ENCODE results near the gene PPP2R5C.
"Not testable (repeated sequence)": the region's sequence is repeated elsewhere in the genome, so short reads cannot be mapped to it uniquely, and the experiment has no call there.

PPP2R5C gene

GRCh38 chr14:101783260-101784016 is 21.9 kb downstream of the PPP2R5C start:
- DNase-seq = no peak

DNA sequence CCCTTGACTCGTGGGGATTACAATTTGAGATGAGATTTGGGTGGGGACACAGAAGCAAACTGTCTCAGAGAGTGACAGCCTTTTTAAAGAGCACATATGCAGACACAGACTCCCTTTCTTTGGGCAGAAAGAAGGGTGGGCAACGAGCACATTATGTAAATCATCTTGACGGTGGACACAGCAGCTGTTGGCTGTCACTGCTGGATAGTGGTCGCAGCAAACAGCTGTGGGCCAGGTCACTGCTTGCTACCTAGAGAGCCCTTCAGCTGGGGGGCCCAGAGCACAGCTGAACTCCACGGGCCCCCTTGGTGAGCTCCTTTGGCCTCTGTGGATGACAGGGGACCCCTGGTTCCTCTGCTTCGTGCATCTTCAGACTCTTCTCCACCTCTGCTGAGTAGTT is 23.1 kb downstream of the PPP2R5C start:
- no peak for DNase-seq

DNA sequence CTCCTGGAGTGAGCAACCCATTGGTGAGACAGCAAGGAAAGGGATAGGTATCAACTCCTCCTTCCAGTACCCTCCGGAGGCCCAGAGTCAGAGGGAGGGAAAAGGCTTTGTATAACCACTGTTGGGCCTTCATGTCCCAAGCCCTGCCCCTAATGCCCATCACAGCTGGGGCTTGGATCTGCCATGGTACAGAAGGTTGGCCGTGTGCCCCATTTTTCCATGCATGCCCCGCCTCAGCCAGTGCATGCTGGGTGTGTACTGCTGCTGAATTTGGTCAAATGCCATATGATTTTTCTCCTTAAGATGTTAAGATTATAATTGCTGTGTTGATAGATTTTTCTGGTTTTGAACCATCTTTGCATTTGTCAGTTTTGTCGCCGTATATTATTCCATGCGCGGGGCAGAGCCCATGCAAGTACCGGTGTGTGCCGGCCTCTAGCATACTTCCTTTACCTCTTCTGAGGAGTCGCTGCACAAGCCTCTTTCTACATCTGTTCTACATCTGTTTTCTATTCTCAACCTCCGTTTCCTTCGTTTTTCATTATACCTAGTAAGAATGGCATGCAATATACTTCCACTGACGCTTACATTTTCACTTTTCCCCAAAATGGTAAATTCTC is 26.6 kb downstream of the PPP2R5C start:
- no peak for DNase-seq

GRCh38 chr14:101789222-101789621 is 27.7 kb downstream of the PPP2R5C start:
- no peak for DNase-seq

DNA sequence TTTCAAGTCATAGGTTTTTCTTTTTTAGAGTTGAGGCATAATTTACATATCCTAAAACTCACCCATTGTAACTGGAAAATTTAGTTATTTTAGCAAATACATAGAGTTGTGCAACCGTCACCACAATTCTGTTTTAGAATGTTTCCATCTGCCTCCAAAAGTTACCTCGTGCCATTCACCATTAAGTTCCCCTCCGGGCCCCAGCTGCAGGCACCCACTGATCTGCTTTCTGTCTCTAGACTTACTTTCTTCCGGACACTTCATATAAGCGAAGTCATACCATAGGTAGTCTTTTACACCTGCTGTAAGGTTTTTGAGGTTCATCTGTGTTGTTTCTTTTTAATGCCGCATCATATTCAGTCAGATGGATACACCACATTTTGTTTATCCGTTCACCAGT is 28.7 kb downstream of the PPP2R5C start:
- no peak for DNase-seq

- DNase-seq = no peak
These were observed 30.5 kb downstream of the PPP2R5C start for GRCh38 chr14:101791919-101792572.

DNA sequence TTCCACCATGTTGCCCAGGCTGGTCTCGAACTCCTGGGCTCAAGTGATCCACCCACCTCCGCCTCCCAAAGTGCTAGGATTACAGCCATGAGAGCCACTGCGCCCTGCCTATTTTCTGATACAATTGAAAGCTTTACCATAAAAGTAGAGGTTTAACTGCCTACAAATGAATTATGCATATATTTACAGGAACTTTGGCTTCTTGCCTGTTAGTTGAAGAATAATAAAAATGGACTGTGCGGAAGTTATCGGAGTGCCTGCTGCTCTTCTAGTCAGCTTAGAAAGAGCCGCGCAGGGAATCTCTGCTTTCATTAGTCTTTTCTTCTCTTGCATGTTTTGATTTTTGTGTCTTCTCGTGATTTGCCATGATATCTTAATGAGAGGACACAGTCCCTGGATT is 34.5 kb downstream of the PPP2R5C start:
- DNase-seq = no peak

DNA sequence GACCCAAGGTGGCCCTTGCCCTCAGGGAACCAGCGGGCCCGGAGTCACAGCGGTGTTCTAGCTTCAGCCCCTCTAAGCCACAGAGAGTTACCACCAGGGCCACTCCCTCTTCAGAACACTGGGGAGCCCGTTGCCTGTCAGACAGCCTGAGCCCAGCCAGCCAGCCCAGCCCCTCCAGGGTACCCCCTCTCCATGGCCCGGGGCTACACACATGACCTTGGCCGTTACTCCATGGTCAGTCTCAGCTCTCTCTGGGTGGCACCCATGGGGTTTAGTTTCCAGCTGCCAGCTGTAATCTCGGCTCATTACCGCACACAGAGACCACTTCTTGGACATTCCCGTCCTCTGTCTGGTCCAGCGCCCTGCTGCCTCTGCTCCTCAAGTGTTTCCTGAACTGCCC is 35.0 kb downstream of the PPP2R5C start:
- no peak for DNase-seq

DNA sequence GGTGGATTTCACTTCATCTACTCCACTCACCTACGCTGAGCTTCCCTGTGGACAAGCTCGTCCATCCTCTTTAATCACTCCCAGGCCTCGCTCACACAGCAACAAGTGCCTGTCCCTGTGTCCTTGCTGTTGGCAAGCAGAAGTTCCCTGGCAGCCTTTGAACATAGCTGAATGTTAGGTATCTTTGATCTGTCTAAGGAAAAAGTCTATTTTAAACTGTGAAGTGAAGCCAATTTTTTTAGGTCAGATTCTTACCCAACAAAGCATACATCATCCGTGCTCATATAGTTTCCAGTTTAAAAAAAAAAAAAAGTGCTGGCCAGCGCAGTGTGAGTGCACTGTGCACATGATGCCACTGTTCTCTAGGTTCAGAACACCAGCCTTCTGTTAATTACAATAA is 36.3 kb downstream of the PPP2R5C start:
- no peak for DNase-seq

DNA sequence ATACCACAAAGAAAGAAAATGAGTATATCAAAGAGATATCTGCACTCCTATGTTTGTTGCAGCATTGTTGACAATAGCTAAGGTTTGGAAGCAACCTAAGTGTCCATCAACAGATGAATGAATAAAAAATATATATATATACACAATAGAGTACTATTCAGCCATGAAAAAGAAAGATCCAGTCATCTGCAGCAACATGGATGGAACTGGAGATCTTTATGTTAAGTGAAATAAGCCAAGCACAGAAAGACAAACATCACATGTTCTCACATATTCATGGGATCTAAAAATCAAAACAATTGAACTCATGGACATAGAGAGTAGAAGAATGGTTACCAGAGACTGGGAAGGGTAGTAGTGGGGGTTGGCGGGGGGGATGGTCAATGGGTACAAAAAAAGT is 42.9 kb downstream of the PPP2R5C start:
- DNase-seq = not testable (repeated sequence)

DNA sequence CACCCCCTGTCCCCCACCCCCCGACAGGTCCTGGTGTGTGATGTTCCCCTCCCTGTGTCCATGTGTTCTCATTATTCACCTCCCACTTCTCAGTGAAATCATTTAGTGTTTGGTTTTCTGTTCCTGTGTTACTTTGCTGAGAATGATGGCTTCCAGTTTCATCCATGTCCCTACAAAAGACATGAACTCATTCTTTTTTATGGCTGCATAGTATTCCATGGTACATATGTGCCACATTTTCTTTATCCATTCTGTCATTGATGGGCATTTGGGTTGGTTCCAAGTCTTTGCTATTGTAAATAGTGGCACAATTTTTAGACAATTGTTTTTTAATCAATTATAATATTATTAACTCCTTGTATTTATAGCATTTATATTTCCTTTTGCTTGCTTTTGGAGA is 44.7 kb downstream of the PPP2R5C start:
- DNase-seq = not testable (repeated sequence)

DNA sequence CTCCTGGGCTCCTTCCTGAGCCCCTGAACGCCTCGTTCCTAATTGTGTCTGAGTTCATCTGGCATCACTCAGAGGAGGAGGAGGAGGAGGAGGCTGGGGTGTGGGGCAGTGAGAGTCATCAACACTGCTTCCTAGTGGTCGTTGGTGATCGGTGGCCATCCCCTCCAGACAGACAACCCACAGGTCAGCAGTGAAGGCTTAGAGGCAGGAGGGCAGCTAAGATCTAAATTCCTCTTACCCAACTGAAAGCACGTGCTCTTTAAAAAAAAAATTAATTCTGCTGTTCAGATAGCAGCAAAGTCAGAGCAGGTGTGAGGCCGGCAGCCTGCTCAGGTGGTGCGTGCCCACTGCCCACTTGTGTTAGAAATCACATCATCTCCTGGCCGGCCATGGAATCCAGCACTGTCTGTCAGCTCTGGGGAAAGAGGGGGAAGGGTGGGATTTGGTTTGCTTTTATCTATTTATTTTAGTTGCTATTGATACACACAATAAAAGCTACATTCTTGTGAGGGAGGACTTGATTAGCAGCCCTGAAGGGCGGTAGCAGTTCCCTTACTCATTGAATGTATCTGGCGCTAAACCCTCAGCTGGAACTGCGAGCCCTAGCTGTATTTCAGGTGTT is 46.6 kb downstream of the PPP2R5C start:
- no peak for DNase-seq

- no peak for DNase-seq
These were observed 47.6 kb downstream of the PPP2R5C start for GRCh38 chr14:101808894-101809670.

DNA sequence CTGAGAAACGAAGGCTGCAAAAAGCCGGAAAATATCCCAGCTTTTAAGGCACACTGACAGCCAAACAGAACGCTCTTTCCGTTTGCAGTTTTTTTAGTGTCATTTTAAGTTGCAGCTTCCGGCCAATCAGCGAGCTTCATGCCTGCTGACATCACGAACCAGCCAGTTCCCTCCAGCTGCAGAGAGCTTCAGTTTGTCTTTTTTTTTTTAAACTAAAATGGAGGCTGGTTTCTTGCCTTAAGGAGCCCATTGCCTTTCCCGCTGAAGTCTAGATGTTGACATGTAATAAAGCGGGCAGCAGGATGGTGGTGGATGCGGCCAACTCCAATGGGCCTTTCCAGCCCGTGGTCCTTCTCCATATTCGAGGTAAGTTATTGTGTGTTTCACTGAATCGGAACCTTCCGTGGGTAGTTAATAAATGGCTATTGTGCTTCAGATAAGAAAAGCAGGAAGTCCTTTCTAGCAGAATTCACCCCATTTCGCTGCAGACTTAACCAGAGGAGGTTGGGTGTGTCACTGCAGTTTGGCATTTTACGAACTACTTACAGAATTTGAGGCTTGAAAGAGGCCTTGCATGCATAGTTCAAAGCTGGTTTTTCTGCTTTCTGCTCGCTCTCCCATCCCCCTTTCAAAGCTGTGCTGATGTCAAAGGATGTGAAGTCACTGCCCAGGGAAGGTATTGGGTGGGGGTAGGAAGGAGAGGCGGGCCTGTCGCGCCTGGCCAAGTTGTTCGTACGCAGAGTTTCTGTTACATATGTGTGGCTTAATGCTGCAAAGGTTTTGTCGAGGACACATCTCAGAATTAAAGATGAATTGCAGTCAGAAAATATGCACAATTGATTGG is 48.4 kb downstream of the PPP2R5C start:
- peak; percentile 75 to 80 for DNase-seq

GRCh38 chr14:101810897-101811621 is 49.5 kb downstream of the PPP2R5C start:
- DNase-seq = no peak

DNA sequence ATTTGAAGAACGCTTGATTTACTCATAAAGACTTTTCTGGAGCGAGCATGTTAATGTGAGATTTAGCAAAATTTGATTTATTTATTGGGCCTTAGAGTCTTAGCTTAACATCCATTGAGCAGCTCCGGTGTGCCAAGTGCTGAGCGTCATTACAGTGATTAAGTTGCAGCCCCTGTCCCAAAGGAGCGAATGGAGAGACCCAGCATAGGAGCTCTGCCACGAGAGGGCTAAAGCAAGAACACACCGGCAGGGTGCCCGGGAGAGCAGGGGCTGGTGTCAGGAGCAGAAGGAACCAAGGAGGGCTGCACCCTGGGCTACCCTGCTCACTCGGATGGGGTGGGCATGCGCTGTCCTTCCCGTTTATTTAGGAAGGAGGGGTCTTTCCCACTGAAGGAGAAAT is 50.6 kb downstream of the PPP2R5C start:
- peak in 1 of 2 donors; percentile 18 for DNase-seq

GRCh38 chr14:101813171-101813759 is 51.8 kb downstream of the PPP2R5C start:
- DNase-seq = no peak

DNA sequence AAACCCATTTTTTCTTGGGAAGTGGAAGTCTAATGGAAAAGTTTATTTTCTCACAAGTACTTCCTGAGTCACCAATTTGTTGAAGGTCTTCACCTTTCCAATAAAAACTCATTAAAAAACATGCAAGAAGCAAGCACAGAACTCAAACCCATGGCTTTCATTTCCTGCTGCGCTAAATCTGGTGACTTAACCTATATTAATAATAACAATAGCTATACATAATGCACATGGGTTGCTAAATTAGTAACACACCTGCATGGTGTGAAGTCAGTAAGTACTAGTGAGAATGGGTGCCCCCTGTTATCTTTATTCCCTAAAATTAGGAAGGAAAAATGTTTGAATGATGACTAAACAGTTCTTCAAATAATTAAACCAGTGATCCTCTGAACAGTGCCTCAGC is 52.3 kb downstream of the PPP2R5C start:
- no peak for DNase-seq

DNA sequence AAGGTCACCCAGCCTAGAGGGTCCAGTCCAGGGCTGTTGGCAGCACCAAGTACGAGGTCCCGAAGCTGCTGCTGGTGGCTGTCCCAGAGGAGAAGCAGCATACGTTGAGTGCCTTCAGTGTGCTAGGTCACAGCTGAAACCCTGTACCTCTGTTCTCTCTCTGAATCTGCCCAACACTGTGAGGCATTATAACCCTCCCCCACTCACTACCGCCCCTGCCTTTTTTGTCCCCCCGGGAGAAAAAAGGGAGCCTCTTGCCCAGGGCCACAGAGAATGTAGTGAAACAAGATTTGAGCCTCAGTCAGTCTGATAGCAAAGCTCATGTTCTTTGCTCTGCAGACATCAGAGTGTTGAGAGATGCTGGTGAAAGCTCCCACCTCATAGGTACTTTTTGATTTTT is 53.4 kb downstream of the PPP2R5C start:
- DNase-seq = peak in 1 of 2 donors; percentile 17

DNA sequence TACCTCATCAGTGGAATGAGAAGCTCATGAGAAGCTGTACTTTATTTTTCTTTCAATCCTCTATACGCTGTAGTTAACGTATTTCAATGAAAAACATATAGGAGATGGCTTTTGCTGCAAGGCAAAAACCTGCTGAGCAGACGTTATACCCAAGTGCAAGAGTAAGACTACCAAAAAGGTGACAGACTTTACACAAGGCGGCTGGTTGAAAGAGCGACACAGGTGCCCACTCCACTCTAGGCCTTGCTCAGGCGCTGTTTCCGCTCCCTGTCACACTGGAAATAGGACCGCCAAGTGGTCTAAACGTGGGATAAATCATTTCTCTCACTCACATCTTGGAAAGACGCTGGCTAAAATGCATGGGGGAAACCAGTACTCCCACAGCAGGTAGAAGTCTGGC is 54.5 kb downstream of the PPP2R5C start:
- no peak for DNase-seq

- DNase-seq = peak; percentile 41 to 60
These were observed 56.0 kb downstream of the PPP2R5C start for GRCh38 chr14:101817501-101818001.
